Measurements from ENCODE around the gene ZIC2. TPM values are rescaled to one million over a fixed set of nuclear protein-coding genes. Genes with fewer than 3 reads are reported as not detected.

The ZIC2 gene
- total RNA-seq: not detected

DNA sequence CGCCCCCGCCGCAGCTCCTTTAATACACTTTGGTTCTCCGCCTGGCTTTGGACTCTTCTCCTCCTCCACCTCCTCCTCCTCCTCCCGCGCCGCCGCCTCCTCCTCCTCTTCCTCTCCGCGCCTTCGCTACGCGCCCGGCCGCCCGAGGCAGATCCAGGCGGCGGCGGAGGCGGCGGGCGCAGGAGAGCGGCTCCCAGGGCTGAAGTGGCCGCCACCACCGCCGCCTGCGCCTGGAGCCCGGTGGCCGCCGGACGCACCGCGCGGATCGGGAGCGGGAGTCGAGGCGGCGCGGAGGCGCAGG lies at the start of gene ZIC2:
TSS of gene ZIC2 (plus strand) at position 50 of the 301 bp plus-strand sequence. CDS start 281 bp downstream, outside the sequence.
- no peak for DNase-seq
- no peaks in the 10 kb centered on the region for H3K9me3 ChIP-seq
- peak within 1 kb of the TSS in 1 of 2 donors; percentile 36 for H3K4me3 ChIP-seq
- H3K4me1 ChIP-seq: peaks cover 0 to 35% of the 10 kb centered on the region in 2 donors
- intact Hi-C loops (cut with DNase I; ENCODE audit: low total_unique reads): no loop called here
- no peak within 1 kb of the TSS for H3K27ac ChIP-seq
- H3K36me3 ChIP-seq: no peaks in the 10 kb centered on the region
- peaks cover 50 to 71% of the 10 kb centered on the region in 2 donors for H3K27me3 ChIP-seq
- TF ChIP-seq, protein P1, sequence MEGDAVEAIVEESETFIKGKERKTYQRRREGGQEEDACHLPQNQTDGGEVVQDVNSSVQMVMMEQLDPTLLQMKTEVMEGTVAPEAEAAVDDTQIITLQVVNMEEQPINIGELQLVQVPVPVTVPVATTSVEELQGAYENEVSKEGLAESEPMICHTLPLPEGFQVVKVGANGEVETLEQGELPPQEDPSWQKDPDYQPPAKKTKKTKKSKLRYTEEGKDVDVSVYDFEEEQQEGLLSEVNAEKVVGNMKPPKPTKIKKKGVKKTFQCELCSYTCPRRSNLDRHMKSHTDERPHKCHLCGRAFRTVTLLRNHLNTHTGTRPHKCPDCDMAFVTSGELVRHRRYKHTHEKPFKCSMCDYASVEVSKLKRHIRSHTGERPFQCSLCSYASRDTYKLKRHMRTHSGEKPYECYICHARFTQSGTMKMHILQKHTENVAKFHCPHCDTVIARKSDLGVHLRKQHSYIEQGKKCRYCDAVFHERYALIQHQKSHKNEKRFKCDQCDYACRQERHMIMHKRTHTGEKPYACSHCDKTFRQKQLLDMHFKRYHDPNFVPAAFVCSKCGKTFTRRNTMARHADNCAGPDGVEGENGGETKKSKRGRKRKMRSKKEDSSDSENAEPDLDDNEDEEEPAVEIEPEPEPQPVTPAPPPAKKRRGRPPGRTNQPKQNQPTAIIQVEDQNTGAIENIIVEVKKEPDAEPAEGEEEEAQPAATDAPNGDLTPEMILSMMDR (IDR thresholded peaks at IDR 0.05): no peak
- no peak for TF ChIP-seq POLR2A (IDR thresholded peaks at IDR 0.05)

DNA sequence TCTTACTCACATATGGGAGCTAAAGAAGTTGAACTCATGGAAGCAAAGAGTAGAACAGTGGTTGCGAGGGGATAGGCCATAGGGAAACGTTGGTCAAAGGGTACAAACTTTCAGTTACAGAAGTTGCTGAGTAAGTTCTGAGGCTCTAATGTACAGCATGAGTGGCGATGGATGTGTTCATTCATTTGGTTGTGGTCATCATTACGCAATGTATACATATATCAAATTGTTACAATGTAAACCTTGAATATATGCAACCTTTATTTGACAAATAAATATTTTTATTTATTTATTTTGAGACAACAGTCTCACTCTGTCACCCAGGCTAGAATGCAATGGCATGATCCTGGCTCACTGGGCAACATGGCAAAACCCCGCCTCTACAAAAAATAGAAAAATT lies 48.7 kb upstream of the ZIC2 start:
- no peaks in the 10 kb centered on the region for H3K36me3 ChIP-seq
- H3K4me1 ChIP-seq: no peaks in the 10 kb centered on the region
- no peak for TF ChIP-seq POLR2A (IDR thresholded peaks at IDR 0.05)
- TF ChIP-seq, protein P1 (IDR thresholded peaks at IDR 0.05): no peak
- no peak overlapping the region for H3K4me3 ChIP-seq
- intact Hi-C loops (cut with DNase I; ENCODE audit: low total_unique reads): no loop called here
- no peak for DNase-seq
- no peaks in the 10 kb centered on the region for H3K27me3 ChIP-seq
- H3K27ac ChIP-seq: no peak overlapping the region
- H3K9me3 ChIP-seq: no peaks in the 10 kb centered on the region

DNA sequence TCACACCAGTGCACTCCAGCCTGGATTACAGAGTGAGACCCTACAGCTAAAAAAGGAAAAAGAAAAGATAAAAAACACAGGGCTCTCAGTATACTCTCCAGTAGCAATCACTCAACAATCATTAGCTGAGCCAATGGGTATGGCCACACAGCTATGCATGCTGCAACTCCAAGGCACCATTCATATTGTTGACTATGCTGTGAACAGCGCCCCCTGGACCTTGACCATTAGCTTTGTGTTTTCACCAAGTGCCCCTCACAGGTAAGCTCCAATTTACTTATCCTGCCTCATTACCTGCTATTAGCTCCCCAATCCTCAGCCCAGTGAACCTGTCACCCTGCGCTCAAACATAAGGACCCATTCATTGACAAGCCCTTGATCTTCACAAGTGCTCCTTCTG lies 45.8 kb upstream of the ZIC2 start:
- no peaks in the 10 kb centered on the region for H3K27me3 ChIP-seq
- TF ChIP-seq, protein P1 (IDR thresholded peaks at IDR 0.05): no peak
- TF ChIP-seq POLR2A (IDR thresholded peaks at IDR 0.05): no peak
- DNase-seq: no peak

DNA sequence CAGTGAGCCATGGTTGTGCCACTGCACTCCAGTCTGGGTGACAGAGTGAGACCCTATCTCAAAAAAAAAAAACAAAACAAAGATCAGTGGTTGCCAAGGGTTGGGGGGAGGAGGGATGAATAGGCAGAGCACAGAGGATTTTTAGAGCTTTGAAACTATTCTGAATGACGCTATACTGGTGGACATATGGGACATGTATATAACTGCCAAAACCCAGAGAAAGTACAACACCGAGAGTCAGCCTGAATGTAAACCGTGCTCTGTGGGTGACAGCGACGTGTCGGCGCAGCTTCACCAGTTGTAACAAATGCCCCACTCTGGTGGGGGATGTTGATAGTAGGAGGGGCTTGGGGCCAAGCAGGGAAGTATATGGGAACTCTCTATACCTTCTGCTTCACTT lies 42.9 kb upstream of the ZIC2 start:
- DNase-seq: no peak
- no peak for TF ChIP-seq POLR2A (IDR thresholded peaks at IDR 0.05)
- TF ChIP-seq, protein P1 (IDR thresholded peaks at IDR 0.05): no peak
- no peak overlapping the region for H3K27ac ChIP-seq
- H3K4me3 ChIP-seq: no peak overlapping the region
- H3K36me3 ChIP-seq: no peaks in the 10 kb centered on the region
- no peaks in the 10 kb centered on the region for H3K27me3 ChIP-seq
- H3K9me3 ChIP-seq: no peaks in the 10 kb centered on the region
- intact Hi-C loops (cut with DNase I; ENCODE audit: low total_unique reads): no loop called here
- H3K4me1 ChIP-seq: no peaks in the 10 kb centered on the region

More for the DNA sequence above, 45.8 kb upstream of the ZIC2 start:
- Histone ChIP-seq H3K36me3 (no peaks in the 10 kb centered on the region), H3K9me3 (no peaks in the 10 kb centered on the region), H3K4me3 (no peak overlapping the region), H3K4me1 (no peaks in the 10 kb centered on the region), H3K27ac (no peak overlapping the region)
- intact Hi-C loops (cut with DNase I; ENCODE audit: low total_unique reads): no loop called here

DNA sequence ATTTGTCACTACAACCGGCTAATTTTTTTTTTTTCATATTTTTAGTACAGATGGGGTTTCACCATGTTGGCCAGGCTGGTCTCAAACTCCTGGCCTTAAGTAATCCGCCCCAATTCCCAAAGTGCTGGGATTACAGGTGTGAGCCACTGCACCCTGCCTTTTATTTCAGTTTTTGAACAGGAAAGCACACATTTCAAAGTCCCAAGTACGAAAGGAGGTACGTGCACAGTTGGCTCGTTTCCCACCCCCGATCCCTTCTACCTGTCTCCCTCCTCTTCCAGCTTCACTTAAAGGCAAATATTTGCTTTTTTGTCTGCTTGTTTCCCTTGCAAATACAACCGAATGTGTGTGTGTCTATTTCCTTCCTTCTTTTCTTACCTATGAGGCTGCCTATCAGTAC lies 40.5 kb upstream of the ZIC2 start:
- H3K27me3 ChIP-seq: peaks cover 0 to 2% of the 10 kb centered on the region in 2 donors
- no peak for DNase-seq
- H3K9me3 ChIP-seq: no peaks in the 10 kb centered on the region
- no peak overlapping the region for H3K4me3 ChIP-seq
- intact Hi-C loops (cut with DNase I; ENCODE audit: low total_unique reads): no loop called here
- H3K36me3 ChIP-seq: no peaks in the 10 kb centered on the region
- TF ChIP-seq, protein P1 (IDR thresholded peaks at IDR 0.05): no peak
- TF ChIP-seq POLR2A (IDR thresholded peaks at IDR 0.05): no peak
- H3K4me1 ChIP-seq: no peaks in the 10 kb centered on the region
- no peak overlapping the region for H3K27ac ChIP-seq
